Stimulated activated CD4-positive, alpha-beta T cell treated with anti-CD3 and anti-CD28 coated beads, Interleukin-15, amount 100 ng/mL, for 24 hours (primary cell): ENCODE data around the gene SLC39A2.
"Not testable (repeated sequence)": the region's sequence is repeated elsewhere in the genome, so short reads cannot be mapped to it uniquely, and the experiment has no call there.

ENCODE experiments used
- DNase-seq: peaks from one replicate; pipeline ENCODE4 v3.0.0-alpha.2; 2020

Gene SLC39A2

GRCh38 chr14:20998674-20999366, at the start of gene SLC39A2:
Gene SLC39A2, plus strand, starts transcription at chr14:20999293. Its CDS starts 154 bp downstream, at chr14:20999447.
- DNase-seq, result no peak

- not testable (repeated sequence) for DNase-seq
Observed at GRCh38 chr14:20954736-20955537, 44.2 kb upstream of the SLC39A2 start, which contains the start of gene RNASE2. Gene RNASE2, plus strand, starts transcription at chr14:20955487. Its CDS starts 285 bp downstream, at chr14:20955772.

GRCh38 chr14:20955538-20955873, 43.6 kb upstream of the SLC39A2 start:
- not testable (repeated sequence) for DNase-seq

- no peak for DNase-seq
Observed at GRCh38 chr14:20956376-20956976, 42.6 kb upstream of the SLC39A2 start.

- not testable (repeated sequence) for DNase-seq
Observed at GRCh38 chr14:20958946-20959345, 40.1 kb upstream of the SLC39A2 start.

- no peak for DNase-seq
Observed at GRCh38 chr14:20969336-20969735, 29.8 kb upstream of the SLC39A2 start.

GRCh38 chr14:20970647-20970982, 28.5 kb upstream of the SLC39A2 start:
- DNase-seq, result no peak

GRCh38 chr14:20970983-20971704, 27.9 kb upstream of the SLC39A2 start:
- DNase-seq, result peak; percentile 87

- DNase-seq, result no peak
Observed at GRCh38 chr14:20971705-20972021, 27.4 kb upstream of the SLC39A2 start.

GRCh38 chr14:20973501-20973900, 25.6 kb upstream of the SLC39A2 start:
- no peak for DNase-seq

- DNase-seq, result no peak
Observed at GRCh38 chr14:20976291-20976690, 22.8 kb upstream of the SLC39A2 start.

GRCh38 chr14:20978687-20979086, 20.4 kb upstream of the SLC39A2 start:
- DNase-seq, result no peak

GRCh38 chr14:20980906-20981305, 18.2 kb upstream of the SLC39A2 start:
- DNase-seq, result no peak

- no peak for DNase-seq
Observed at GRCh38 chr14:20982646-20983369, 16.3 kb upstream of the SLC39A2 start.

GRCh38 chr14:20985650-20986049, 13.4 kb upstream of the SLC39A2 start:
- not testable (repeated sequence) for DNase-seq

- DNase-seq, result no peak
Observed at GRCh38 chr14:20986811-20987210, 12.3 kb upstream of the SLC39A2 start.

GRCh38 chr14:20988717-20989470, 10.2 kb upstream of the SLC39A2 start:
- no peak for DNase-seq

- no peak for DNase-seq
Observed at GRCh38 chr14:20989471-20989786, 9.7 kb upstream of the SLC39A2 start.

GRCh38 chr14:20989787-20990600, 9.1 kb upstream of the SLC39A2 start, which contains the start of gene METTL17:
Gene METTL17, plus strand, starts transcription at chr14:20989980. Its CDS starts 23 bp downstream, at chr14:20990003.
- DNase-seq, result peak; percentile 92

- no peak for DNase-seq
Observed at GRCh38 chr14:20996521-20996920, 2.6 kb upstream of the SLC39A2 start.

- DNase-seq, result no peak
Observed at GRCh38 chr14:20997115-20997514, 2.0 kb upstream of the SLC39A2 start.
